SK-N-SH (cell line): ENCODE results near the gene ZGLP1.

Source experiments
- POLR2AphosphoS5 ChIP-seq: IDR thresholded peaks from 2 replicates; pipeline ENCODE4 v1.6.1; 2012; ENCODE audit warnings: low read depth, low read length
- SIN3A ChIP-seq: IDR thresholded peaks from 2 replicates; pipeline ENCODE4 v1.6.1; 2012; ENCODE audit warnings: low read depth, mild to moderate bottlenecking, low read length, moderate library complexity, borderline replicate concordance
- YY1 ChIP-seq: IDR thresholded peaks from 2 replicates; pipeline ENCODE4 v1.4.0; 2012; ENCODE audit warnings: low read depth, mild to moderate bottlenecking
- TF ChIP-seq, protein P1 (sequence below): IDR thresholded peaks from 2 replicates; pipeline ENCODE4 v1.4.0; 2012; ENCODE audit warnings: low read depth, borderline replicate concordance
- TF ChIP-seq, protein P2 (sequence below): IDR thresholded peaks from 2 replicates; pipeline ENCODE4 v1.4.0; 2012; ENCODE audit warnings: low read depth
- TF ChIP-seq, protein P3 (sequence below): fragments of 200-600 bp; sonication (generic); IDR thresholded peaks from 2 replicates; pipeline ENCODE4 v1.6.1; 2017; ENCODE audit warnings: antibody characterized with exemption, mild to moderate bottlenecking, moderate library complexity

DNA sequence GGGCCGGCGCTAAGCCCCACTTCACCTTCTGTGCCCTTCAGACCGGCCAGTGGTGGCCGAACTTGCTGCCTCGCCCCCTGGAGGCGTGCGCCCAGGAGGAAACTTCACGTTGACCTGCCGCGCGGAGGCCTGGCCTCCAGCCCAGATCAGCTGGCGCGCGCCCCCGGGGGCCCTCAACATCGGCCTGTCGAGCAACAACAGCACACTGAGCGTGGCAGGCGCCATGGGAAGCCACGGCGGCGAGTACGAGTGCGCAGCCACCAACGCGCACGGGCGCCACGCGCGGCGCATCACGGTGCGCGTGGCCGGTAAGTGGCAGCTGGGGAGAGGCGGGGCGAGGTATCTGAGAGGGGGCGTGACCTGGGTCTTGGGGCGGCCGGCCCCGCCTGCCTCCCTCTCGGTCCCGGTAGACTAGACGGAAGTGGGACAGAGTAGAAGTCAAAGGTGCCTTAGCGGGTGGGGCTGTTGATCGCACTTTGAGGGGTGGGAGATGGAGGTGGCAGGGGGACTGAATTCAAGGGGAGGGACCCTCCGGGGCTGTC is 14.2 kb downstream of the ZGLP1 start:
- TF ChIP-seq, protein P1, sequence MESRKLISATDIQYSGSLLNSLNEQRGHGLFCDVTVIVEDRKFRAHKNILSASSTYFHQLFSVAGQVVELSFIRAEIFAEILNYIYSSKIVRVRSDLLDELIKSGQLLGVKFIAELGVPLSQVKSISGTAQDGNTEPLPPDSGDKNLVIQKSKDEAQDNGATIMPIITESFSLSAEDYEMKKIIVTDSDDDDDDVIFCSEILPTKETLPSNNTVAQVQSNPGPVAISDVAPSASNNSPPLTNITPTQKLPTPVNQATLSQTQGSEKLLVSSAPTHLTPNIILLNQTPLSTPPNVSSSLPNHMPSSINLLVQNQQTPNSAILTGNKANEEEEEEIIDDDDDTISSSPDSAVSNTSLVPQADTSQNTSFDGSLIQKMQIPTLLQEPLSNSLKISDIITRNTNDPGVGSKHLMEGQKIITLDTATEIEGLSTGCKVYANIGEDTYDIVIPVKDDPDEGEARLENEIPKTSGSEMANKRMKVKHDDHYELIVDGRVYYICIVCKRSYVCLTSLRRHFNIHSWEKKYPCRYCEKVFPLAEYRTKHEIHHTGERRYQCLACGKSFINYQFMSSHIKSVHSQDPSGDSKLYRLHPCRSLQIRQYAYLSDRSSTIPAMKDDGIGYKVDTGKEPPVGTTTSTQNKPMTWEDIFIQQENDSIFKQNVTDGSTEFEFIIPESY, result no peak
- TF ChIP-seq, protein P2, sequence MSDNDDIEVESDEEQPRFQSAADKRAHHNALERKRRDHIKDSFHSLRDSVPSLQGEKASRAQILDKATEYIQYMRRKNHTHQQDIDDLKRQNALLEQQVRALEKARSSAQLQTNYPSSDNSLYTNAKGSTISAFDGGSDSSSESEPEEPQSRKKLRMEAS, result no peak
- TF ChIP-seq, protein P3, sequence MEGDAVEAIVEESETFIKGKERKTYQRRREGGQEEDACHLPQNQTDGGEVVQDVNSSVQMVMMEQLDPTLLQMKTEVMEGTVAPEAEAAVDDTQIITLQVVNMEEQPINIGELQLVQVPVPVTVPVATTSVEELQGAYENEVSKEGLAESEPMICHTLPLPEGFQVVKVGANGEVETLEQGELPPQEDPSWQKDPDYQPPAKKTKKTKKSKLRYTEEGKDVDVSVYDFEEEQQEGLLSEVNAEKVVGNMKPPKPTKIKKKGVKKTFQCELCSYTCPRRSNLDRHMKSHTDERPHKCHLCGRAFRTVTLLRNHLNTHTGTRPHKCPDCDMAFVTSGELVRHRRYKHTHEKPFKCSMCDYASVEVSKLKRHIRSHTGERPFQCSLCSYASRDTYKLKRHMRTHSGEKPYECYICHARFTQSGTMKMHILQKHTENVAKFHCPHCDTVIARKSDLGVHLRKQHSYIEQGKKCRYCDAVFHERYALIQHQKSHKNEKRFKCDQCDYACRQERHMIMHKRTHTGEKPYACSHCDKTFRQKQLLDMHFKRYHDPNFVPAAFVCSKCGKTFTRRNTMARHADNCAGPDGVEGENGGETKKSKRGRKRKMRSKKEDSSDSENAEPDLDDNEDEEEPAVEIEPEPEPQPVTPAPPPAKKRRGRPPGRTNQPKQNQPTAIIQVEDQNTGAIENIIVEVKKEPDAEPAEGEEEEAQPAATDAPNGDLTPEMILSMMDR, result no peak; the same call in 1 of the 2 replicates
- TF ChIP-seq POLR2AphosphoS5 (no peak), YY1 (no peak), SIN3A (no peak)
